Activated CD8-positive, alpha-beta memory T cell treated with anti-CD3 and anti-CD28 coated beads, Interleukin-2, amount 50 U/mL, for 24 hours (primary cell): ENCODE results near the gene ADAT3.

Source experiments
- DNase-seq: peaks from one replicate; pipeline ENCODE4 v3.0.0-alpha.2; 2020; ENCODE audit errors: extremely low read depth

The ADAT3 gene

DNA sequence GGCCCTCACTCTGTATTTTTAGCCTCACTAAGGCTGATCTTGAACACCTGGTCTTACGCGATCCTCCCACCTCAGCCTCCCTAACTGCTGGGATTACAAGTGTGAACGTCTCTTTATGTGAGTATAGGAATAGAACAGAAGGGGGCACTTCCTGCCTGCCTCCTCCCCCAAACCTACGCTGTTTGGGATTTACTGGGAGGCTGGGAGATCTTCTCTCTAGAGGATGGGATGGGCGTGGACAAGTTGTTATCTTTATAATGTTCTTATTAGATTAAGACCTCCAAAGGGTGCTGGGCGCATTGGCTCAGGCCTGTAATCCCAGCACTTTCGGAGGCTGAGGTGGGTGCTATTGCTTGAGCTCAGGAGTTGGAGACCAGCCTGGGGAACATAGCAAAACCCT, 32.9 kb downstream of the ADAT3 start:
- no peak for DNase-seq

DNA sequence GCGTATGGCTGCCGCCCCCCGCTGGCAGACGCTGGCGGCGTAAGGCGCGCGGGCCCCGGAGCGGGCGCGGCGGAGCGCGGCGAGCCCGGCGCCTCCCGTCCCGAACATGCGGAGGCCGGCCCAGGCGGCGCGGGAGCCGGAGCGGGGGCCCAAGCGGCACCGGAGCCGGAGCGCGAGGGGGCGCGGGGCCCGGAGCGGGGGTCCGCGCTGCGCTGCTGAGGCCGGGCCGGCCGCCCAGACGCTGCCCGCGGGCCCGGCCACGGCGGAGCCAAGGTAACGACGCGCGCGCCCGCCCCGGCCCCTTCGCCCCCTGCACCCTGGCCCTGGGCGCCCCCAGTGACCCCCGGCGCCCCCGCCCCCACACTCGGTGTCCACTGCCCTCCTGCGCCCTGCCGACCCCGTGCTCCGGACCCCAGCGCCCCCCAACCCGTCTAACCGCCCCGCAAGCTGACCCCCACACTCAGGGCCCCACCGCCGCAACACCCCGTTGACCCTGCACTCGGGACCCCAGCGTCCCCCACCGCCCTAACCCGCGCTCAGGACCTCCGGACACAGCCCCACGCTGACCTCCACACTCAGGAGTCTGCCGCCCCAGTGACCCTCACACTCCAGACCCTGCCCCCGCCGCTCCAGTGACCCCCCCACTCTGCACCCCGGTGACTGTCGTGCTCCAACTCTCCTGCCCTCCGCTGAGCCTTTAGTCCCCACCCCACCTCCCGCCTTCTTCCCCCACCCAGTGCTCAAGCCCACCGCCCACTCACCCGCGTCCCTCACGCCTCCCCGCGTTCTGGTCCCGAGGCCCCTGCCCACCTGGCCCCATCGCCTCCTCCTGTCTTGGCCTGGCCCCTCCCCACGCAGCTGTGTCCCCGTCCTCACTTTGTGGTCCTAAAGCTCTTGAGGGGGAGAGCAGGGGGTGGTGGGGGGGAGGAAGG, 36.2 kb downstream of the ADAT3 start, which contains the start of gene CSNK1G2:
TSS of gene CSNK1G2 (plus strand) at position 27 of the 932 bp plus-strand sequence. CDS start 28,601 bp downstream, outside the sequence.
- no peak for DNase-seq

GRCh38 chr19:1942078-1942933, 37.1 kb downstream of the ADAT3 start:
- DNase-seq = no peak

DNA sequence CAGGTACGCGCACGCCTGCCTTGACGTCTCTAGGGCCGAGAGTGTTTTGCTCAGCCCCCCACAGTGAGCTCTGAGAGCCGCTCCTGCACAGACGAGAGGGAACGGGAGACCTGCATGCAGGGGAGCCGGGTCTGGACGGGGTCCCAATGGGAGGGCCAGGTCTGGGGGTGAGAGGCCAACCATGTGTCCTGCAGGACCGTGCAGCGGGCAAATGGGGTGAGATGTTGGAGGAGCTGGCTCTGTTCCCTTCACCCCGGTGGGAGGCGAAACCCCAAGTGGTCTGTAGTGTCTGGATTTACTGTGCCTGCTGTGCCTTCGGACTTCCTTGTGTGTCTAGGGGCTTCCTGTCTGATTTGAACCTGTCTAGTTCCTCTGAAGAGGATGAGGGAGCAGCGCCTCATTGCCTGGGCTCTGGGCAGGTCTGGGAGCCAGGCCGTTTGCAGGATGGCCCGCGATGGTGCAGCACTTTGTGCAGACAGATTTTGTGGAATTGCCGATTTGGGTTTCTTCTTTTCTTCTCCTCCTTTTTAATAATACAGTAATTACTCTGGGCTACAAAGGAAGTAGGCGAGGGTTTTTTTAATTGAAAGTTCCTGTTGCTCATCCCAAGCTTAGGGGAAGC, 37.8 kb downstream of the ADAT3 start:
- no peak for DNase-seq

GRCh38 chr19:1943661-1944087, 38.5 kb downstream of the ADAT3 start:
- no peak for DNase-seq

DNA sequence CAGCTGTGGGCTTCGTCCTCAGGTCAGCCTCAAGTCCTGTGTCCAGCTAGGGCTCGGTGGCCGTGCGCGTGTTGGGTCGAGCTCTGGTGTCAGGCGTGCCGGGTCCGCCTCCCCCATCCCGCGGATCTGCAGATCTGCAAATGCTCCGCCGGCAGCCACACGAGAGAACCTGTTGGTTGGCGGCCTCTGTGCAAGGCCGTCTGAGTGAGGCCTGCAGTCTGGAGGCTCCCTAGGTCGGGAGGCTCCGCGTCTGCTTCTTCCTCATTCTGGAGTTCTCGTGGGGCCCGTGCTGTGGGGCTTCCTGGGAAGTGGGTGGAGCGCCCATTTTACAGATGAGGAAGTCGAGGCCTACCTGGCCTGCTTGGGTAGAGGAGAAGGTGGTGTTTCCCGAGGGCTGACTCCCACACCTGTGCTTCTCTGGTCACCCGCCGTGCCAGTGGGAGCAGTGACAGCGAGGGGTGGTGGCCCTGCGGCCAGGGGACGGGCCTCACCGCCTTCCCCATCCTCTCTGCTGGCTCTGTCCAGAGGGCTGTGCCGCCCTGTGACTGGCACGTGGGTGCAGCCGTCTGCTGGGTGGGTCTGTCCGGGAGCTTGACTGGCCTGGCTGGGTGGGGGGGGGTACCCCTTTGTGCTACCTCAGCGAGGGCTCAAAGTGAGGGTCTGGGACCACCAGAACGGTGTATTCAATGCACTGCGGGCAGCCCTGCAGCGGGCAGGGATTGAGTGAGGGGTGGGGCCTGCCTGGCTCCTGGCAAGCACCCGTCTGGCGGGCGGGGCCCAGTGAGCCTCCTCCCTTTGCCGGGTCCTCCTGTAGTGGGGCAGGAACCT, 39.1 kb downstream of the ADAT3 start:
- DNase-seq = no peak

DNA sequence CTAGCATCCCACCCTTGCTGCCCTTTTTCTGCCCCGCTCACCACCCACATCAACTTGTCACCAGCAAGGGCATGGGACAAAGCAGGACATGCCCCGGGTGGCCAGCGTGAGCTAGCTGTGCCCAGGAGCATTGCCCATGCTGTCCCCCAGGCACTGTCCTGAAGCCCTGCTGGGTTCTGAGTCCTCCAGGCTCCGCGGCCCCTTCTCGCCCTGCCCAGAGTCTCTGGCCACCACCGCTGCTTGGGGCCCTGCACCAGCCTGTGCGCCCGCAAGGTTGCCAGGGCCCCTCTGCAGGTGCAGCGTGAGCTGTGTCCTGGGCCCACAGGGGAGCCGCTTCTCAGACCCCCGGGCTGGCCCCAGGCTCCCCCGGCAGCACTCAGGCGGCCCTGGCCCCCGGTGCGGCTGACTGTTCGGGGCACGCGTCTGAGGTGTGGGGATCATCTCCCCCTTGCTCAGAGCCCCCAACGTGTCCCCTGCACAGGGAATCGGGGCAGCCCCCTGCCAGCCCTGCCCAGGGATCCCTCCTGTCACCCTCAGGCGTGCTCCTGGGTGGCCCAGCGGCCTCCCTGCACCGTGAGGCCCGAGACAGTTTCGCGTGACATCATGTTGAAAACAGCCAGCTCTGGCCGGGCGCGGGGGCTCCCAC, 39.8 kb downstream of the ADAT3 start:
- DNase-seq = no peak

DNA sequence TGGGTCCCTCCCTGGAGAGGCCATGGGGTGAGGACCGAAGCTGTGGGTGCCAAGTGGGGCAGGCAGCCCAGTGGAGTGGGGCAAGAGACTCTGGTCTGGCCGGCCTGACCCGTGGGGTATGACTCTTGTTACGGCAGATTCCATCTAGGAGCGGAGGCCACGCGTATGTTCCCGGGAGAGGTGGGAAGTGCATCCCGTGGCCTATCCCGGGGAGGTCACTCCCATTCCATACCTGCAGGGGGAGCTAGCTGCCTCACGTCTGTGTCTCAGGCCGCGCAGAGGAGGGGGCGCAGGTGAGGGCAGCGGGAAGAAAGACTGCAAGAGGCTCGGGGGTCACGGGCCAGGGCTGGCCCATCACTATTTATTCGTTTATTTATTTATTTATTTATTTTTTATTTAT, 40.7 kb downstream of the ADAT3 start:
- DNase-seq = no peak

- DNase-seq = no peak
These were observed 42.5 kb downstream of the ADAT3 start for GRCh38 chr19:1947651-1948209.

GRCh38 chr19:1949304-1950101, 44.3 kb downstream of the ADAT3 start:
- DNase-seq = no peak

DNA sequence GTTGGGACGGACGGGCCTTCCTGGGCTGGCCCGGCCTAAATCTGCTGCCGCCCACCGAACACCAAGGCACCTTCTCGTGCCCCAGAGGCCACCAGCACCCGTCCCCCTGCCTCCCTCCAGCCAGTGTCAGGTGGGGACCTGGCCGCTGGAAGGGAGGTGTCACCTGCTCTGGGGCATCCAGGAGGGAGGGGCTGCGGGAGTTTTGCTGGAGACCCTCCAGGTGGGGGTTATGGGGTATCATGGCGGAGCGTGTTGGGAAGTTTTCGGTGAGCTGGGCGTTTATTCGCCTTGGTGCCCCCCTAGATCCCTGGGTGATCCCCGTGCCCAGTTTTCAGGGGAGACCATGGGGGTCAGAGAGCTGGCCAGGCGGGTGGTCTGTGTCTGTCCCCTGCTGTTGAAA, 45.4 kb downstream of the ADAT3 start:
- DNase-seq = no peak

DNA sequence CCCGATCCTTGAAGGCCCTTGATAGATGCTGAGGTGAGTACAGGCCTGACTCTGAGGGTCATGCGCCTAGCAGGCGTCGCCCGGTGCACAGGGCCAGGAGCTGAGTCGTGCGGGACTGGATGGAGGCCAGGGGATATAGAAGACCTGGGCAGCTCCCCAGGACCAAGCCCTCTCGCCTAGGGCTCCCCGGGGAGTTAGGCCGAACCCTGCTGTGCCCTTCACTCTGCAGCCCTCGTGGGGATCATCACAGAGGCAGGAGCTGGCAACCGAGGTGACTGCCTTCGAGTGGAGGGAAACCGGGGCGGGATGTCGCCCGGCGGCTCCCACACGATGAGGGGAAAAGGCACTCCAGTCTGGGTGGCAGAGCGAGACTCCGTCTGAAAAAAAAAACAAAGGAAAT, 47.4 kb downstream of the ADAT3 start:
- no peak for DNase-seq

- no peak for DNase-seq
These were observed 47.8 kb downstream of the ADAT3 start for GRCh38 chr19:1953037-1953436.

DNA sequence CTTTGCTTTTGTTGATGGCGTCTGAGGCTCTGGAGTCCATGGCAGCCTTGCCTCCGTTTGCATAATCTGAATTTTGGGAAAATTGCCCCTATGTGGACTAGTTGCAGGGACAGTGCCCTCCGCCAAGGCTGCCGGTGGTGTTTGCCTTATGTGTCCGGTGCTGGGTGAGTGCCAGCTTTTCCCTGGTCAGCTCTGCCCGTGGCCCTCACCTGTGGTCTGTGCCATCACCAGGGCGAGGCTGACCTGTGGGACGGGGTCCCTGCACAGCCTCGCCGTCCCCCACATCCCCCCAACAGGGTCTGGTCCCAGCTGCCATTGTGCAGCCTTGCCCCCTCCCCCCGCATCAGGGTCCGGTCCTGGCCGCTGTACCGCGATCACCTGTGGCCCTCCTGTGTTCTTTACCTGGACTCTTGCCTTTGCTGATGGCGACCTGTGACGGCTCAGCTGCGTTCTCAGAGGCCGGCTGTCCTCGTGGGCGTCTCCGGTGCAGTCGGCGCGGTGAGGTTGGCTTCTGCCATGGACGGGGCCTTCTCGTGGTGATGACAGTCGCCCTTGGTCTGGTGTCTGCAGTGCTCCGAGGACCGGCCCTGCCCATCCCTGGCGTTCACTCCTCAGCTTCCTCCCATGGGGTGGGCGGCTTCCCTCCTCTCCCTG, 48.4 kb downstream of the ADAT3 start:
- no peak for DNase-seq

DNA sequence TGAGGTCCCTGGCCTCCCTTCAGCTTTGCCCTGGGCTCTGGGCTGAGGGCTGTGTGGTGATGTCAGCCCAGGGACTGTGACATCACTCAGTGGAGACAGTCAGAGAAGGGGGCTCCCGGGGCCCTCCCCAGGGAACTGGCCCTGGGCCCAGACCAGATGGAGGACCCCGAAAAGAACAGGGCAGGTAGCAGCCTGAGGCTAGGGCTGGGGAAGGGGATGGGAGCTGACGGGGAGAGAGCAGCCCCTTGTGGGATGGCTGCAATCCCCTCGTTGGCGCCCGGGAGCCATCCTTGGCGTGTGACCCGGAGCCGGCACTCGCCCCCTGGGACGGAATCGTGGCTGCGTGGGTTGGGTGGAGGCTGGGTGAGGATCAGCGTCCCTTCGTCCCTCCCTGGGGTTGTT, 49.3 kb downstream of the ADAT3 start:
- DNase-seq = no peak

DNA sequence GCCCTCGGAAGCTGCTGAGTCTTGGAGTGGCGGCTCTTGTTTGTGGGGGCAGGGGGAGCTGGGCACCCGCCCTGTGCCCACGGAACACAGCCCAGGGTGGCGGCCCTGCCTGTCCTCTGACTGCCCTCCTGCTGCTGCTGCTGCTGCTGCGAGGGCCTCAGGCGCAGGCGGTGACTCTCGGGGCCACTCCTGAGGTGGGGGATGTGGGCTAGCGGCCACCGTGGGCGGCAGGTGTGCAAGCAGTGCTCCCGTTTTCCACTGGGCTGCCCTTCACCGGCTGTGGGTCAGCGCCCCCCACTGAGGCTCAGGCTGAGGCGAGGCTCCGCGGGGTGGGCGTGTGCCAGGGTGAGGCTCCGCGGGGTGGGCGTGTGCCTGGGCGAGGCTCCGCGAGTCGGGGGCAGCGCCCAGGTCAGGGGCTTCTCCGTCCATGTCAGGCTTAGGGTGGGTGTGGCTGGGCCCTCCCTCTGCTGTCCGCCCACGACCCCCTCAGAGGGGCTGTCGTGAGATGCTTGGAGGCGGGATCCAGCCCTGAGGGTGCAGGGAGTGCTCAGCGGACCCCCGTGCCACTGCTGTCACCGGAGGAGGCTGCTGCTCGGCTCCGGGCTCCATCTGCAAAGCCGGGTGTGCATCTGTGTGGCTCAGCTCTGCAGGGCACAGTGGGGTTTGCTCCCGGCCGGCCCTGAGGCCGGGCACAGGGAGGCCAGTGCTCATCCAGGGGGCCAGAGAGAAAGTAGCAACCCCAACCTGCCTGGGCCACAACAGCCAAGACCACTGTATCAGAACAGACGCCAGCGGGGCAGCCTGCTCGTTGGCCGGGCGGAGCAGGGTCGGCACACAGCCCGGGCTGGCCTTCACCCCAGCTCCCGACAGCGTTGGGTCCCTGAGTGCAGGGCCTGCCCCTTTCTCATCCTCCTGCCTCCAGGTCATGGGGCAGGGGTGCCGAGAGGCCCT, 50.2 kb downstream of the ADAT3 start:
- no peak for DNase-seq

DNA sequence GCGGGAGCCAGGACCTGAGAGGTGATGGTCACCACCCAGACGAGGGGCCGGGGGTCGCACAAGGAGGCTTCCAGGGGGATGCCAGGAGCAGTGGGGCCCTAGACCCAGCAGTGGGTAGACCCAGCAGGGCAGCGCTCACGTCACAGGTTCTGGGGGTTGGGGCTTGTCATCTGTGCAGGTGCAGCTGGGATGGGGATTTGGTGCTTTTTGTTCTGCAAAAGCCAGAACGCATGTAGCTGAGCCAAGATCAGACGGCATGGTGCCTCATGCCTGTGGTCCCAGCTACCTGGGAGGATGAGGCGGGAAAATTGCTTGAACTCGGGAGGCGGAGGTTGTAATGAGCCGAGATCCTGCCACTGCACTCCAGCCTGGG, 50.9 kb downstream of the ADAT3 start:
- no peak for DNase-seq
